ENCODE measurements around the gene PCSK6. TPM values are rescaled to one million over a fixed set of nuclear protein-coding genes. Genes with fewer than 3 reads are reported as not detected.
A peak's percentile ranks its signal among the peaks of the same experiment; 100 is the strongest.
"Not testable (repeated sequence)": the region's sequence is repeated elsewhere in the genome, so short reads cannot be mapped to it uniquely, and the experiment has no call there.

The PCSK6 gene
- total and polyA plus RNA-seq, 7 donors: 2.9 to 10.3 (median 6.4) TPM

DNA sequence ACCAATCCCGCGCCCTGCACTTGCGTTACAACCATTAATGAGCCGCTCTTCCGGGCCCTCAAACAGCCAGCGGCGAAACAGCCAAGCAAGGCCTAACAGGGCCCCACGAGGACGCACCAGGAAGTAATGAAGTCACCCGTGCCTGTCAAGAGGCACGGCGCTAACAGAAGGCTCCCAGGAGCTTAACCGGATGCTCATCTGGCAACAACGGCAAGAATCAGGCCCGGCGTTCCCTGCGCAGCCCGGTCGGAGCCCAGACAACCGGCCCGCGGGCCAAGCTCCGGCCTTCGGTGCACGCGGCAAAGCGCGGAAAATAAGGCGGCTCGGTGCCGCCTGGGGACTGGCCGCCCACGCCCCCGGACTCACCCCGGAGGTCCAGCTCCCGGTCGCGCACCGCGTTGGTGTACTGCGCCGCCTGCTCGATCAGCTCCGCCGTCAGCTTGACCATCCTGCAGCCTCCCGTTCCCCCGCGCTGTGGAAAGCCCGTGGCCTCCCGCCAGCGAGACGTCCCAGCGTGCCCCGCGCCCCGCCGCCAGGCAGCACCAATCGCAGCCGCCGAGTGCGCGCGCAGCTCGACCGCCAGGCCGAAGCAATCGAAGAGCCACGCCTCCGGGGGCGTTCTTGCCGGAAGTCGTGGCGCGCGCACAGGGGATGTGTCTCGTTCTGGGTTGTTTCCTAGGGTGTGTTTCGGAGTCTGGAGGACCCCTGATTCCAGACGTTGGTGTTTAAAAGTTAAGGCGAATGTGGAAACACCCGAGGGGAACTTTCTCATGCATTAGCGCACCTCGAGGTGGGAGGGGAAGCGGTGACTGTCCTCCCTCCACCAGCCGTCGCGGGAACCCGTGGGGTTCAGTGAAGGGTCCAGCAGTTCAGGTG, 194.5 kb downstream of the PCSK6 start, which contains the start of gene SNRPA1:
SNRPA1 (minus strand) TSS at position 518 of the 876 bp plus-strand sequence; CDS start at position 448, 70 bp downstream.
- peaks cover 0 to 39% (median 32%) of the 10 kb centered on the region in 4 donors for H3K4me1 ChIP-seq
- H3K9me3 ChIP-seq: no peaks in the 10 kb centered on the region
- peak within 1 kb of the TSS; percentile 90 to 95 (median 94) for H3K27ac ChIP-seq
- WGBS, 2 donors: 0% methylated on average over 87 of the region's 87 CpGs
- no peaks in the 10 kb centered on the region for H3K27me3 ChIP-seq
- peak; percentile 99 for DNase-seq
- peak; percentile 62 to 72 for TF ChIP-seq POLR2A (IDR thresholded peaks at IDR 0.05)
- TF ChIP-seq CTCF (IDR thresholded peaks at IDR 0.05): no peak
- TF ChIP-seq POLR2AphosphoS5 (IDR thresholded peaks at IDR 0.05): peak; percentile 79 to 96 (median 94)
- no peak for TF ChIP-seq EP300 (IDR thresholded peaks at IDR 0.05)
- H3K4me3 ChIP-seq: peak within 1 kb of the TSS; percentile 67 to 91 (median 80)
- peaks cover 0 to 7% (median 0%) of the 10 kb centered on the region in 4 donors for H3K36me3 ChIP-seq
- intact Hi-C loops (cut with DNase I): loop anchor here (2.0 kb wide), 2 partner anchors 18 to 358 kb away; partner anchors contain the start of genes SELENOS and TM2D3

DNA sequence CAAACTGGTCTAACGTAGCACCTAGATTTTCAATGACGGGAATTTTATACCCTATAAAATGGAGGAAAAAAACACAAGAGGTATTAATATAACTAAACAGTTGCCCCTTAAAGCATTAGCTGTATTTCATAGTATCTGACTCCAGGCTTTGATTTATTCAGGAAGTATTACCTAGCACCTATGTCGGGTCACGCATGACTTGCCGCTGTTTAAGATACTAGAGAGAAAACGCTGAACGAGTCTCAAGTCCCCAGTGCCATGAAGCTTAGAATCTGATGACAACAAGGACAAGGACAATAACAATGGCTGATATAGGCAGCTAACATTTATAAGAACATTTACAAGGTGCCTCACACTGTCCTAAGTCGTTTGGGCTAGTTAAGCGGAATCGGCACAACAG, 196.4 kb downstream of the PCSK6 start:
- intact Hi-C loops (cut with DNase I): no loop called here
- peak overlapping the region in 1 of 4 donors; percentile 86 for H3K4me3 ChIP-seq
- WGBS, 2 donors: 71 to 83% methylated on average over 10 of the region's 10 CpGs
- TF ChIP-seq POLR2AphosphoS5 (IDR thresholded peaks at IDR 0.05): no peak
- no peak for TF ChIP-seq CTCF (IDR thresholded peaks at IDR 0.05)
- no peak for TF ChIP-seq POLR2A (IDR thresholded peaks at IDR 0.05)
- TF ChIP-seq EP300 (IDR thresholded peaks at IDR 0.05): no peak
- H3K4me1 ChIP-seq: peaks cover 0 to 39% (median 32%) of the 10 kb centered on the region in 4 donors
- peaks cover 0 to 22% (median 0%) of the 10 kb centered on the region in 4 donors for H3K36me3 ChIP-seq
- H3K9me3 ChIP-seq: no peaks in the 10 kb centered on the region
- no peaks in the 10 kb centered on the region for H3K27me3 ChIP-seq
- no peak for DNase-seq
- H3K27ac ChIP-seq: peak overlapping the region in 3 of 4 donors; percentile 90 to 95 (median 94)

- 52 to 75% methylated on average over 8 of the region's 8 CpGs for WGBS, 2 donors
- no peaks in the 10 kb centered on the region for H3K9me3 ChIP-seq
- intact Hi-C loops (cut with DNase I): no loop called here
- no peak for DNase-seq
- TF ChIP-seq CTCF (IDR thresholded peaks at IDR 0.05) (peak in 3 of 4 experiments; percentile 41 to 50 (median 48)), POLR2A (IDR thresholded peaks at IDR 0.05) (no peak)
- H3K27me3 ChIP-seq: no peaks in the 10 kb centered on the region
- peaks cover 14 to 61% (median 27%) of the 10 kb centered on the region in 4 donors for H3K36me3 ChIP-seq
- no peak overlapping the region for H3K27ac ChIP-seq
- H3K4me3 ChIP-seq: no peak overlapping the region
- peaks cover 0 to 26% (median 24%) of the 10 kb centered on the region in 4 donors for H3K4me1 ChIP-seq
Measured at GRCh38 chr15:101288905-101289513, 200.5 kb downstream of the PCSK6 start.

DNA sequence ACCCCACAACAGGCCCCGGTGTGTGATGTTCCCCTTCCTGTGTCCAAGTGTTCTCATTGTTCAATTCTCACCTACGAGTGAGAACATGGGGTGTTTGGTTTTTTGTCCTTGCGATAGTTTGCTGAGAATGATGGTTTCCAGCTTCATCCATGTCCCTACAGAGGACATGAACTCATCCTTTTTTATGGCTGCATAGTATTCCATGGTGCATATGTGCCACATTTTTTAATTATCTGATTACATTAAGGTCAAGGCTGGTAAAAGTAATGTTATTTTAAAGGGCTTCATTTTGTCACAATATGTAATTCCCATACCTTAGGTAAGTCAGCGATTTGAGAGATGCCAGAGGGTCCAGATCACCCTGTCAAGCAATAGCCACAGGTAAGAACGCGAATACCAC, 202.2 kb downstream of the PCSK6 start:
- DNase-seq; intact Hi-C loops (cut with DNase I); H3K9me3 ChIP-seq; H3K4me3 ChIP-seq; H3K27me3 ChIP-seq; H3K27ac ChIP-seq; H3K4me1 ChIP-seq: not testable (repeated sequence)
- peaks cover 14 to 77% (median 38%) of the 10 kb centered on the region in 4 donors for H3K36me3 ChIP-seq
- 97 to 98% methylated on average over 6 of the region's 6 CpGs for WGBS, 2 donors

Data from sigmoid colon (tissue), 7 donors.